Uterus (tissue), 2 donors: ENCODE results near the gene OSBPL8.

ENCODE experiments used
- CTCF ChIP-seq, 4 experiments: fragments of 200-600 bp in 2 of 4; fragments of 450-650 bp in 2 of 4; sonication (generic) in 2 of 4; IDR thresholded peaks; one replicate each; pipeline ENCODE4 v1.5.1; 2016 to 2019; ENCODE audit warnings: antibody characterized with exemption in 4 of 4, mild to moderate bottlenecking in 2 of 4, moderate library complexity in 1 of 4
- POLR2A ChIP-seq, 2 donors: fragments of 450-650 bp; IDR thresholded peaks; one replicate each; pipeline ENCODE4 v1.6.1; 2016; ENCODE audit warnings: antibody characterized with exemption in 2 of 2, mild to moderate bottlenecking in 1 of 2, moderate library complexity in 1 of 2

- TF ChIP-seq CTCF (IDR thresholded peaks at IDR 0.05) = no peak
- TF ChIP-seq POLR2A (IDR thresholded peaks at IDR 0.05) = no peak
Observed at GRCh38 chr12:76519538-76519937, 40.0 kb downstream of the OSBPL8 start.
